Tibial nerve (tissue), 4 donors: ENCODE results near the gene LNP1. TPM values are rescaled to one million over a fixed set of nuclear protein-coding genes. Genes with fewer than 3 reads are reported as not detected.
"Not testable (repeated sequence)": the region's sequence is repeated elsewhere in the genome, so short reads cannot be mapped to it uniquely, and the experiment has no call there.

ENCODE experiments used
- DNase-seq, 2 donors: peaks; one replicate each; pipeline ENCODE4 v3.0.0-alpha.2; 2019; ENCODE audit warnings: low spot score in 2 of 2
- H3K27ac ChIP-seq, 4 donors: fragments of 200-600 bp; sonication (generic) in 3 of 4; one replicate each; pipeline ENCODE4 v1.5.1; 2017 to 2019; ENCODE audit warnings: mild to moderate bottlenecking in 1 of 4
- H3K27me3 ChIP-seq, 2 donors: fragments of 200-600 bp; sonication (generic) in 1 of 2; one replicate each; pipeline versions ENCODE4 v1.5.1 to v1.6.0; 2017 to 2019
- H3K36me3 ChIP-seq, 3 donors: fragments of 200-600 bp; sonication (generic); one replicate each; pipeline ENCODE4 v1.5.1; 2018 to 2019
- H3K4me1 ChIP-seq, 4 donors: fragments of 200-600 bp; sonication (generic) in 3 of 4; one replicate each; pipeline ENCODE4 v1.5.1; 2017 to 2019
- H3K4me3 ChIP-seq, 4 donors: fragments of 200-600 bp; sonication (generic) in 3 of 4; one replicate each; pipeline ENCODE4 v1.5.1; 2017 to 2019; ENCODE audit warnings: mild to moderate bottlenecking in 1 of 4, moderate library complexity in 1 of 4
- H3K9me3 ChIP-seq, 4 donors: fragments of 200-600 bp; sonication (generic) in 3 of 4; one replicate each; pipeline ENCODE4 v1.5.1; 2017 to 2019
- CTCF ChIP-seq, 5 experiments: fragments of 200-600 bp in 3 of 5; fragments of 450-650 bp in 2 of 5; sonication (generic) in 3 of 5; IDR thresholded peaks; one replicate each; pipeline ENCODE4 v1.5.1; 2016 to 2019; ENCODE audit warnings: antibody characterized with exemption in 5 of 5, mild to moderate bottlenecking in 3 of 5, moderate library complexity in 2 of 5
- EP300 ChIP-seq, 2 donors: sonication (generic); formaldehyde crosslinking; IDR thresholded peaks; one replicate each; pipeline ENCODE4 v1.6.1; 2017; ENCODE audit warnings: antibody characterized with exemption in 2 of 2, mild to moderate bottlenecking in 1 of 2
- POLR2A ChIP-seq, 2 donors: fragments of 450-650 bp; IDR thresholded peaks; one replicate each; pipeline ENCODE4 v1.6.1; 2017; ENCODE audit warnings: antibody characterized with exemption in 2 of 2, mild to moderate bottlenecking in 2 of 2, moderate library complexity in 2 of 2
- WGBS, 2 donors: methylation state at CpG; one replicate each; pipeline ENCODE4 v1.1.5; 2018; 5-methylcytosine and 5-hydroxymethylcytosine counted together
- total RNA-seq, 4 donors: library from RNA; depleted of rRNA; stranded (reverse); fragments of >200 nt; gene quantifications; one replicate each; pipeline ENCODE4 v1.1.0, GENCODE V29; 2016

Gene LNP1
- total RNA-seq, 4 donors from 2014 or later = 1.5 to 5.7 (median 4.9) TPM

- DNase-seq = no peak
- Histone ChIP-seq H3K4me1 (peaks cover 0 to under 1% (median 0%) of the 10 kb centered on the region in 4 donors), H3K27me3 (no peaks in the 10 kb centered on the region), H3K36me3 (no peaks in the 10 kb centered on the region), H3K9me3 (peaks cover 0 to 13% (median 0%) of the 10 kb centered on the region in 4 donors), H3K4me3 (no peak overlapping the region), H3K27ac (no peak overlapping the region)
- TF ChIP-seq CTCF (IDR thresholded peaks at IDR 0.05) = no peak
- no peak for TF ChIP-seq EP300 (IDR thresholded peaks at IDR 0.05)
- 84 to 90% methylated on average over 2 of the region's 2 CpGs for WGBS, 2 donors
Observed at GRCh38 chr3:100471444-100471843, 70.1 kb downstream of the LNP1 start.

GRCh38 chr3:100477851-100478360, 76.6 kb downstream of the LNP1 start:
- H3K4me3 ChIP-seq, H3K27ac ChIP-seq, H3K9me3 ChIP-seq, H3K27me3 ChIP-seq, H3K36me3 ChIP-seq, DNase-seq, H3K4me1 ChIP-seq: not testable (repeated sequence)
- WGBS, 2 donors = 93 to 94% methylated on average over 18 to 19 of the region's 32 CpGs

GRCh38 chr3:100478521-100478920, 77.2 kb downstream of the LNP1 start:
- not testable (repeated sequence) for DNase-seq, H3K36me3 ChIP-seq, H3K4me3 ChIP-seq, H3K27ac ChIP-seq, H3K4me1 ChIP-seq, H3K9me3 ChIP-seq, H3K27me3 ChIP-seq
- WGBS, 2 donors = 92 to 93% methylated on average over 11 to 25 of the region's 25 CpGs

- WGBS, 2 donors = 74 to 96% methylated on average over 4 to 5 of the region's 5 CpGs
- DNase-seq = no peak
- H3K4me1 ChIP-seq = no peaks in the 10 kb centered on the region
- no peaks in the 10 kb centered on the region for H3K36me3 ChIP-seq
- H3K27ac ChIP-seq = no peak overlapping the region
- H3K27me3 ChIP-seq = no peaks in the 10 kb centered on the region
- TF ChIP-seq CTCF (IDR thresholded peaks at IDR 0.05) = no peak
- TF ChIP-seq EP300 (IDR thresholded peaks at IDR 0.05) = no peak
- TF ChIP-seq POLR2A (IDR thresholded peaks at IDR 0.05) = no peak
- H3K4me3 ChIP-seq = no peak overlapping the region
- H3K9me3 ChIP-seq = no peaks in the 10 kb centered on the region
Observed at GRCh38 chr3:100480081-100480480, 78.7 kb downstream of the LNP1 start.

GRCh38 chr3:100482176-100482575, 80.8 kb downstream of the LNP1 start:
- no peaks in the 10 kb centered on the region for H3K4me1 ChIP-seq
- no peak overlapping the region for H3K27ac ChIP-seq
- no peak for DNase-seq
- no peaks in the 10 kb centered on the region for H3K27me3 ChIP-seq
- H3K4me3 ChIP-seq = no peak overlapping the region
- H3K36me3 ChIP-seq = no peaks in the 10 kb centered on the region
- 64 to 68% methylated on average over 2 of the region's 2 CpGs for WGBS, 2 donors
- no peak for TF ChIP-seq POLR2A (IDR thresholded peaks at IDR 0.05)
- H3K9me3 ChIP-seq = no peaks in the 10 kb centered on the region

- Histone ChIP-seq H3K4me1 (no peaks in the 10 kb centered on the region), H3K36me3 (no peaks in the 10 kb centered on the region), H3K9me3 (no peaks in the 10 kb centered on the region), H3K27ac (no peak overlapping the region), H3K27me3 (no peaks in the 10 kb centered on the region), H3K4me3 (no peak overlapping the region)
- 89 to 98% methylated on average over 1 of the region's 1 CpG for WGBS, 2 donors
- DNase-seq = no peak
- TF ChIP-seq POLR2A (IDR thresholded peaks at IDR 0.05) (no peak), CTCF (IDR thresholded peaks at IDR 0.05) (no peak), EP300 (IDR thresholded peaks at IDR 0.05) (no peak)
Observed at GRCh38 chr3:100483529-100483928, 82.2 kb downstream of the LNP1 start.

GRCh38 chr3:100486808-100487207, 85.5 kb downstream of the LNP1 start:
- TF ChIP-seq CTCF (IDR thresholded peaks at IDR 0.05) (no peak), EP300 (IDR thresholded peaks at IDR 0.05) (no peak), POLR2A (IDR thresholded peaks at IDR 0.05) (no peak)
- no peak for DNase-seq
- Histone ChIP-seq H3K9me3 (no peaks in the 10 kb centered on the region), H3K36me3 (no peaks in the 10 kb centered on the region), H3K27me3 (no peaks in the 10 kb centered on the region), H3K27ac (no peak overlapping the region), H3K4me1 (peaks cover 0 to 4% (median 0%) of the 10 kb centered on the region in 4 donors), H3K4me3 (no peak overlapping the region)
- 85 to 93% methylated on average over 2 of the region's 2 CpGs for WGBS, 2 donors
